MM.1S (cell line): ENCODE results near the gene GPC3.
A peak's percentile ranks its signal among the peaks of the same experiment; 100 is the strongest.

Experiments
- DNase-seq: peaks from one replicate; pipeline ENCODE4 v3.0.0-alpha.2; 2015
- H2AFZ ChIP-seq: fragments of 300-600 bp; sonication (generic); 2 replicates; pipeline ENCODE4 v1.6.0; 2016; ENCODE audit warnings: antibody characterized with exemption, low read length
- H3F3A ChIP-seq: fragments of 300-600 bp; sonication (generic); 2 replicates; pipeline ENCODE4 v1.6.1; 2016; ENCODE audit warnings: mild to moderate bottlenecking, antibody characterized with exemption, low read length, moderate library complexity, mixed read lengths; ENCODE audit not compliant: insufficient read depth
- H3K27ac ChIP-seq: fragments of 300-600 bp; sonication (generic); 2 replicates; pipeline ENCODE4 v1.5.1; 2016; ENCODE audit warnings: mild to moderate bottlenecking, low read length
- H3K27me3 ChIP-seq: fragments of 300-600 bp; sonication (generic); replicated peaks from 2 replicates; pipeline ENCODE4 v1.6.0; 2016; ENCODE audit warnings: low read length; ENCODE audit not compliant: insufficient read depth
- H3K36me3 ChIP-seq: fragments of 300-600 bp; sonication (generic); replicated peaks from 2 replicates; pipeline ENCODE4 v1.6.1; 2016; ENCODE audit warnings: mild to moderate bottlenecking, low read length, mixed read lengths; ENCODE audit not compliant: insufficient read depth
- H3K4me1 ChIP-seq: fragments of 300-600 bp; sonication (generic); 2 replicates; pipeline ENCODE4 v1.6.1; 2016; ENCODE audit warnings: low read length, mixed read lengths
- H3K4me2 ChIP-seq: fragments of 300-600 bp; sonication (generic); 2 replicates; pipeline ENCODE4 v1.6.0; 2016; ENCODE audit warnings: low read depth, low read length
- H3K4me3 ChIP-seq: fragments of 300-600 bp; sonication (generic); 2 replicates; pipeline ENCODE4 v1.5.1; 2016; ENCODE audit warnings: low read length, mixed read lengths
- H3K79me2 ChIP-seq: fragments of 300-600 bp; sonication (generic); 2 replicates; pipeline ENCODE4 v1.6.1; 2016; ENCODE audit warnings: mixed run types, low read length, mixed read lengths
- H3K9ac ChIP-seq: fragments of 300-600 bp; sonication (generic); 2 replicates; pipeline ENCODE4 v1.6.1; 2016; ENCODE audit warnings: low read length, mixed read lengths
- H3K9me2 ChIP-seq: fragments of 300-600 bp; sonication (generic); replicated peaks from 2 replicates; pipeline ENCODE4 v1.6.1; 2016; ENCODE audit warnings: mild to moderate bottlenecking, low read length, mixed read lengths; ENCODE audit not compliant: insufficient read depth
- H3K9me3 ChIP-seq: fragments of 300-600 bp; sonication (generic); replicated peaks from 2 replicates; pipeline ENCODE4 v1.6.1; 2016; ENCODE audit warnings: mild to moderate bottlenecking, low read length, mixed read lengths; ENCODE audit not compliant: insufficient read depth
- H4K20me1 ChIP-seq: fragments of 300-600 bp; sonication (generic); 2 replicates; pipeline ENCODE4 v1.6.1; 2016; ENCODE audit warnings: mild to moderate bottlenecking, low read length, moderate library complexity, mixed read lengths; ENCODE audit not compliant: insufficient read depth
- CTCF ChIP-seq: fragments of 300-600 bp; sonication (generic); IDR thresholded peaks from 2 replicates; pipeline ENCODE4 v1.5.1; 2016; ENCODE audit warnings: antibody characterized with exemption, low read length, mixed read lengths
- EZH2 ChIP-seq: fragments of 300-600 bp; sonication (generic); optimal IDR thresholded peaks from 2 replicates; pipeline ENCODE3; 2017; ENCODE audit warnings: low read depth, mild to moderate bottlenecking, antibody characterized with exemption, low read length, mixed read lengths
- EZH2phosphoT487 ChIP-seq: fragments of 300-600 bp; sonication (generic); IDR thresholded peaks from 2 replicates; pipeline ENCODE4 v1.6.1; 2018; ENCODE audit warnings: antibody characterized with exemption, low read length

Gene GPC3

DNA sequence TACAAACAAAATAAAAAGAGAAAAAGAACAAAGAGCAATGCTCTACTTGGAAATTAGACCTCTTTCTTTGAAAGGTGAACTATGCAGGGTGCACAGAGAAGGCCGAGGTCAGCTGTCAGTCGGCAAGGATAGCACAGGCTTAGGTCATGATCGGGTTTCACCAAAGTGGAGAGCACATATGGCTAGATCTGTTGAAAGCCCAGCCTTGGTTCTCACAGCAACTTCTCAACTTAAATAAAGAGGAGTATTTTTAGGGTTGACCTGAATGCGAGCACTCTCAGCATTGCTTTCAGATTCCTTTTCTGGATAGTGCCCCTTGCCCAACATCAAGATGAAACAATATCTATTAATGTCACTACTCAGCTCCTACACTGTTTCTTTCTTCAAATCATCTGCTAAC lies 447.2 kb downstream of the GPC3 start:
- TF ChIP-seq EZH2phosphoT487 = no peak
- no peak for TF ChIP-seq CTCF
- no peak for TF ChIP-seq EZH2
- Histone ChIP-seq H3K27me3 (no peaks in the 10 kb centered on the region), H3K27ac (peak overlapping the region; percentile 91; the same call in 1 of the 2 replicates), H3K4me1 (peaks cover 64% of the 10 kb centered on the region), H3K4me2 (peak overlapping the region; percentile 75), H3K4me3 (peak overlapping the region; percentile 14; the same call in 1 of the 2 replicates), H3K79me2 (no peaks in the 10 kb centered on the region), H2AFZ (peak overlapping the region; percentile 14; the same call in 1 of the 2 replicates), H3F3A (peaks cover 24% of the 10 kb centered on the region), H3K36me3 (no peaks in the 10 kb centered on the region), H4K20me1 (no peaks in the 10 kb centered on the region), H3K9ac (peak overlapping the region; percentile 50; the same call in 1 of the 2 replicates), H3K9me3 (no peaks in the 10 kb centered on the region), H3K9me2 (no peaks in the 10 kb centered on the region)
- peak; percentile 91 for DNase-seq

DNA sequence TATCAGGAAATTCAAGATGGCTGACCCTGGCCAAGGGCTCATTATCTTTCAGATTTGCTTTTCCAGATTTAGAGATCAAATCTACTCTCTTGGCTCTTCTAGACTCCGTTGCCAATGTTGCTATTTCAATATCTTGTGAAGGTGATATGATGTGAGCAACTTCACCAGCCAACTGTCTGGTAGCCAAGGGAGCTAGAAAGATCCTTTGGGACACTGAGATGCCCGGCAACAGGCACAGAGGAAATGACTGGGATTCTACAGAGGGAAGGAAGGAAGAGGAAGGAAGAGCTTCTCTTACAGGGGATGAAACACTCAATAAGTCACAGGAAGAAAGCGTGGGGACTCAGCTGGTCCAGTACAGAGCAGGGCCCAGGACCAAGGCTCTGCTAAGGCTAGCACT lies 448.3 kb downstream of the GPC3 start:
- H3K4me1 ChIP-seq = peaks cover 56% of the 10 kb centered on the region
- no peak overlapping the region for H3K9ac ChIP-seq
- H3K27me3 ChIP-seq = no peaks in the 10 kb centered on the region
- no peaks in the 10 kb centered on the region for H3K79me2 ChIP-seq
- H3K36me3 ChIP-seq = no peaks in the 10 kb centered on the region
- H3K27ac ChIP-seq = peak overlapping the region; percentile 91; the same call in 1 of the 2 replicates
- no peaks in the 10 kb centered on the region for H3K9me3 ChIP-seq
- no peak overlapping the region for H2AFZ ChIP-seq
- TF ChIP-seq CTCF (no peak), EZH2phosphoT487 (no peak), EZH2 (no peak)
- H4K20me1 ChIP-seq = no peaks in the 10 kb centered on the region
- H3K9me2 ChIP-seq = no peaks in the 10 kb centered on the region
- no peak overlapping the region for H3K4me3 ChIP-seq
- H3K4me2 ChIP-seq = 0 out of 2 replicates have a peak overlapping the region, but pooled peaks have one; percentile 75
- DNase-seq = no peak
- peaks cover 17% of the 10 kb centered on the region for H3F3A ChIP-seq

GRCh38 chrX:133535066-133535465 lies 450.3 kb downstream of the GPC3 start:
- no peak overlapping the region for H3K9ac ChIP-seq
- DNase-seq = no peak
- no peaks in the 10 kb centered on the region for H3K9me2 ChIP-seq
- H4K20me1 ChIP-seq = no peaks in the 10 kb centered on the region
- no peak overlapping the region for H3K4me2 ChIP-seq
- TF ChIP-seq EZH2 (no peak), CTCF (no peak), EZH2phosphoT487 (no peak)
- no peaks in the 10 kb centered on the region for H3K9me3 ChIP-seq
- no peak overlapping the region for H2AFZ ChIP-seq
- H3F3A ChIP-seq = peaks cover 9% of the 10 kb centered on the region
- H3K4me3 ChIP-seq = no peak overlapping the region
- H3K36me3 ChIP-seq = no peaks in the 10 kb centered on the region
- no peaks in the 10 kb centered on the region for H3K27me3 ChIP-seq
- no peak overlapping the region for H3K27ac ChIP-seq
- no peaks in the 10 kb centered on the region for H3K79me2 ChIP-seq
- H3K4me1 ChIP-seq = peaks cover 41% of the 10 kb centered on the region
